GM23338 (cell line): ENCODE data around the gene MRPS27. TPM values are rescaled to one million over a fixed set of nuclear protein-coding genes. Genes with fewer than 3 reads are reported as not detected.

Experiments
- ATAC-seq: fragments of 200-7000 bp; cut with Tn5 transposase; 3 replicates; pipeline ENCODE4 v1.9.1; 2020
- DNase-seq: peaks from one replicate; pipeline ENCODE4 v3.0.0-alpha.2; 2015; ENCODE audit warnings: low spot score
- H2AFZ ChIP-seq: fragments of 200-600 bp; sonication (generic); 2 replicates; pipeline ENCODE4 v1.8.0; 2016; ENCODE audit warnings: antibody characterized with exemption, mild to moderate bottlenecking, moderate library complexity
- H3F3A ChIP-seq: fragments of 200-600 bp; sonication (generic); replicated peaks from 2 replicates; pipeline ENCODE4 v1.8.0; 2017; ENCODE audit warnings: antibody characterized with exemption, mixed run types, low read depth
- H3K27ac ChIP-seq: fragments of 200-600 bp; sonication (generic); 2 replicates; pipeline ENCODE4 v1.6.1; 2016; ENCODE audit warnings: low read depth
- H3K27me3 ChIP-seq: fragments of 200-600 bp; sonication (generic); 2 replicates; pipeline ENCODE4 v1.8.0; 2016; ENCODE audit warnings: mild to moderate bottlenecking, mixed run types, moderate library complexity; ENCODE audit not compliant: insufficient read depth
- H3K36me3 ChIP-seq: fragments of 200-600 bp; sonication (generic); 2 replicates; pipeline ENCODE4 v1.8.0; 2016; ENCODE audit warnings: mild to moderate bottlenecking; ENCODE audit not compliant: insufficient read depth
- H3K4me1 ChIP-seq: fragments of 200-600 bp; sonication (generic); 2 replicates; pipeline ENCODE4 v1.8.0; 2016; ENCODE audit warnings: mild to moderate bottlenecking, moderate library complexity; ENCODE audit not compliant: insufficient read depth
- H3K4me2 ChIP-seq: fragments of 200-600 bp; sonication (generic); 2 replicates; pipeline ENCODE4 v1.7.1; 2017; ENCODE audit warnings: mixed run types
- H3K4me3 ChIP-seq: fragments of 200-600 bp; sonication (generic); 2 replicates; pipeline ENCODE4 v1.6.1; 2016; ENCODE audit warnings: mixed run types
- H3K79me2 ChIP-seq: fragments of 200-600 bp; sonication (generic); replicated peaks from 2 replicates; pipeline ENCODE4 v1.8.0; 2017; ENCODE audit warnings: mild to moderate bottlenecking; ENCODE audit not compliant: insufficient read depth
- H3K9me2 ChIP-seq: fragments of 200-600 bp; sonication (generic); 2 replicates; pipeline ENCODE4 v1.8.0; 2017; ENCODE audit not compliant: insufficient read depth
- H4K20me1 ChIP-seq: fragments of 200-600 bp; sonication (generic); replicated peaks from 2 replicates; pipeline ENCODE4 v1.8.0; 2017; ENCODE audit warnings: mild to moderate bottlenecking; ENCODE audit not compliant: insufficient read depth
- H3K27ac Mint-ChIP-seq: 2 replicates; pipeline ENCODE4 v1.8.0; 2020; ENCODE audit warnings: inconsistent platforms, mild to moderate bottlenecking, moderate library complexity, mixed read lengths
- H3K27me3 Mint-ChIP-seq: 3 replicates; pipeline ENCODE4 v1.8.0; 2022; ENCODE audit warnings: low read depth, mild to moderate bottlenecking, moderate library complexity, mixed read lengths, inconsistent platforms; ENCODE audit not compliant: insufficient read depth, poor library complexity
- H3K36me3 Mint-ChIP-seq: 3 replicates; pipeline ENCODE4 v1.8.0; 2021; ENCODE audit warnings: low read depth, mild to moderate bottlenecking, inconsistent platforms, moderate library complexity, mixed read lengths
- H3K4me1 Mint-ChIP-seq: 3 replicates; pipeline ENCODE4 v1.8.0; 2020; ENCODE audit warnings: mild to moderate bottlenecking, inconsistent platforms, mixed read lengths
- H3K4me3 Mint-ChIP-seq: 3 replicates; pipeline ENCODE4 v1.8.0; 2021; ENCODE audit warnings: moderate library complexity, mild to moderate bottlenecking, inconsistent platforms, mixed read lengths
- H3K9me3 Mint-ChIP-seq: 3 replicates; pipeline ENCODE4 v1.8.0; 2020; ENCODE audit warnings: moderate library complexity, mild to moderate bottlenecking, inconsistent platforms, mixed read lengths
- CREB1 ChIP-seq: fragments of 250-450 bp; sonication (Bioruptor Pico); IDR thresholded peaks from 2 replicates; pipeline ENCODE4 v1.5.0; 2020; ENCODE audit warnings: low read depth, mild to moderate bottlenecking, moderate library complexity
- CTCF ChIP-seq, 2 experiments: fragments of 200-600 bp in 1 of 2; sonication (generic) in 1 of 2; conservative IDR thresholded peaks; 2 replicates each; pipeline versions ENCODE4 v1.5.1 to v1.6.1; 2016 to 2017; ENCODE audit warnings: antibody characterized with exemption in 2 of 2, low read depth in 2 of 2, mild to moderate bottlenecking in 2 of 2, moderate library complexity in 1 of 2
- ETS1 ChIP-seq: IDR thresholded peaks from 2 replicates; pipeline ENCODE4 v1.6.1; 2016; ENCODE audit warnings: antibody characterized with exemption
- EZH2 ChIP-seq: fragments of 200-600 bp; sonication (generic); IDR thresholded peaks from one replicate; pipeline ENCODE4 v1.8.0; 2017; ENCODE audit warnings: antibody characterized with exemption, mild to moderate bottlenecking, low read depth; ENCODE audit not compliant: unreplicated experiment
- EZH2phosphoT487 ChIP-seq: fragments of 200-600 bp; sonication (generic); IDR thresholded peaks from one replicate; pipeline ENCODE4 v1.8.1; 2018; ENCODE audit warnings: antibody characterized with exemption; ENCODE audit not compliant: unreplicated experiment
- JUNB ChIP-seq: IDR thresholded peaks from one replicate; pipeline ENCODE4 v1.6.1; 2016; ENCODE audit warnings: antibody characterized with exemption; ENCODE audit not compliant: unreplicated experiment
- NANOG ChIP-seq: IDR thresholded peaks from 2 replicates; pipeline ENCODE4 v1.6.1; 2016; ENCODE audit warnings: antibody characterized with exemption, borderline replicate concordance
- POLR2AphosphoS5 ChIP-seq: IDR thresholded peaks from 2 replicates; pipeline ENCODE4 v1.6.1; 2016; ENCODE audit warnings: antibody characterized with exemption, low read depth
- REST ChIP-seq: IDR thresholded peaks from one replicate; pipeline ENCODE4 v1.6.1; 2018; ENCODE audit warnings: antibody characterized with exemption; ENCODE audit not compliant: unreplicated experiment
- STAT1 ChIP-seq: IDR thresholded peaks from one replicate; pipeline ENCODE4 v1.6.1; 2016; ENCODE audit warnings: antibody characterized with exemption; ENCODE audit not compliant: unreplicated experiment
- ZNF114 ChIP-seq: fragments of 250-450 bp; sonication (Bioruptor Pico); IDR thresholded peaks from 2 replicates; pipeline ENCODE4 v1.5.0; 2020; ENCODE audit warnings: mild to moderate bottlenecking, moderate library complexity
- ZNF331 ChIP-seq: fragments of 250-450 bp; sonication (Bioruptor Pico); IDR thresholded peaks from 2 replicates; pipeline ENCODE4 v1.5.0; 2020; ENCODE audit warnings: low read depth, mild to moderate bottlenecking, moderate library complexity
- ZNF462 ChIP-seq: fragments of 250-450 bp; sonication (Bioruptor Pico); IDR thresholded peaks from 2 replicates; pipeline ENCODE4 v1.5.0; 2020; ENCODE audit warnings: mild to moderate bottlenecking, moderate library complexity
- polyA plus RNA-seq: library from polyadenylated mRNA; unstranded; fragments of >200 nt; fragmentation: Nextera tagmentation; extraction: Ambion mirVana; gene quantifications from 2 replicates; pipeline ENCODE4 v1.2.1, GENCODE V29; 2016
- total RNA-seq: library from RNA; depleted of rRNA; stranded (reverse); fragments of >200 nt; shearing (Covaris generic); gene quantifications from 2 replicates; pipeline ENCODE4 v1.2.3, GENCODE V29; 2014

MRPS27 gene
- total and polyA plus RNA-seq, 2 experiments from 2014 or later = 53.2 to 141 TPM

GRCh38 chr5:72224946-72225463 is 95.0 kb downstream of the MRPS27 start:
- Mint-ChIP-seq H3K27ac (no peak overlapping the region; the same call in 1 of the 2 replicates), H3K27me3 (no peaks in the 10 kb centered on the region), H3K36me3 (peaks cover 63% of the 10 kb centered on the region), H3K9me3 (no peaks in the 10 kb centered on the region), H3K4me1 (peaks cover 2% of the 10 kb centered on the region; the same call in 1 of the 3 replicates), H3K4me3 (no peak overlapping the region)
- H3K4me1 ChIP-seq = no peaks in the 10 kb centered on the region
- peaks cover 40% of the 10 kb centered on the region for H3K36me3 ChIP-seq
- TF ChIP-seq REST = no peak
- TF ChIP-seq EZH2phosphoT487 = no peak
- TF ChIP-seq POLR2AphosphoS5 = no peak
- no peak for TF ChIP-seq ETS1
- TF ChIP-seq CREB1 = no peak
- TF ChIP-seq STAT1 = no peak
- TF ChIP-seq JUNB = no peak
- TF ChIP-seq CTCF (conservative IDR thresholded peaks at IDR 0.05; ENCODE audit: low read depth in 2 of 2) = no peak
- no peak for TF ChIP-seq ZNF114 (CRISPR knock-in tag)
- no peak for TF ChIP-seq EZH2
- no peak for TF ChIP-seq ZNF462 (CRISPR knock-in tag)
- no peak for TF ChIP-seq NANOG
- TF ChIP-seq ZNF331 (CRISPR knock-in tag) = no peak
- no peak overlapping the region for H2AFZ ChIP-seq
- H3K27me3 ChIP-seq = no peaks in the 10 kb centered on the region
- H3F3A ChIP-seq = no peaks in the 10 kb centered on the region
- no peaks in the 10 kb centered on the region for H4K20me1 ChIP-seq
- DNase-seq (no peak), ATAC-seq (no peak)
- H3K27ac ChIP-seq = no peak overlapping the region
- no peak overlapping the region for H3K4me2 ChIP-seq
- H3K9me2 ChIP-seq = no peaks in the 10 kb centered on the region
- no peak overlapping the region for H3K4me3 ChIP-seq
- H3K79me2 ChIP-seq = 0 out of 2 replicates have a peak, but pooled peaks cover 3% of the 10 kb centered on the region
